ENCODE results near the gene EFNA5. TPM values are rescaled to one million over a fixed set of nuclear protein-coding genes. Genes with fewer than 3 reads are reported as not detected.
"Not testable (repeated sequence)": the region's sequence is repeated elsewhere in the genome, so short reads cannot be mapped to it uniquely, and the experiment has no call there.

The EFNA5 gene
- total RNA-seq, 6 experiments from 2014 or later, result 0.26 TPM; not detected in 5

DNA sequence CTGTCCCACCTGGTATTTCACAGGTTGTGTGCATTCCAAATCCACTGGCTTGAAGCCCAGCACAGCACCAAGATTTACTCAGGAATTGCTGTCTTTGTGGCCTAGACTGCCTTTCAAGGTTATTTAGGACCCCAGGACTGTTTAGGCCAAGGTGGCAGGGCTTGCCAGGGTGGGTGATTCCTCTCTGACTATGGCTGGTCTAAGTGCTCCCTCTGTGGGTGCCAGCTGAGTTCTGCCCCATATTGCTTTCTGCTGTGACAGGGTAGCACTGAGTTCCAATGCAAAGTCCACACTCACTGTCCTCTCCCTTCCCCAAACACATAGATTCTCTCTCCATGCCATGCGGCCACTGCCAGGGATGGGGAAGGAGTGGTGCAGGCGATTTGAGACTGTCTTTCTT lies 318.2 kb downstream of the EFNA5 start:
- Mint-ChIP-seq H3K4me3 (no peak overlapping the region), H3K36me3 (ENCODE audit: low read depth) (no peaks in the 10 kb centered on the region), H3K27me3 (ENCODE audit: insufficient read depth) (no peaks in the 10 kb centered on the region)

GRCh38 chr5:107346580-107346979 lies 324.2 kb downstream of the EFNA5 start:
- DNase-seq; H3K4me3 Mint-ChIP-seq; H3K27ac Mint-ChIP-seq; H3K4me1 Mint-ChIP-seq (ENCODE audit: low read depth); H3K27me3 Mint-ChIP-seq (ENCODE audit: insufficient read depth); H3K36me3 Mint-ChIP-seq (ENCODE audit: low read depth): not testable (repeated sequence)
- peaks cover 45% of the 10 kb centered on the region for H3K9me3 Mint-ChIP-seq

More for the DNA sequence above, 318.2 kb downstream of the EFNA5 start:
- DNase-seq, result no peak
- TF ChIP-seq CTCF (IDR thresholded peaks at IDR 0.05), result no peak
- no peak overlapping the region for H3K27ac Mint-ChIP-seq
- H3K4me1 Mint-ChIP-seq (ENCODE audit: low read depth), result no peaks in the 10 kb centered on the region
- peaks cover 23% of the 10 kb centered on the region for H3K9me3 Mint-ChIP-seq

DNA sequence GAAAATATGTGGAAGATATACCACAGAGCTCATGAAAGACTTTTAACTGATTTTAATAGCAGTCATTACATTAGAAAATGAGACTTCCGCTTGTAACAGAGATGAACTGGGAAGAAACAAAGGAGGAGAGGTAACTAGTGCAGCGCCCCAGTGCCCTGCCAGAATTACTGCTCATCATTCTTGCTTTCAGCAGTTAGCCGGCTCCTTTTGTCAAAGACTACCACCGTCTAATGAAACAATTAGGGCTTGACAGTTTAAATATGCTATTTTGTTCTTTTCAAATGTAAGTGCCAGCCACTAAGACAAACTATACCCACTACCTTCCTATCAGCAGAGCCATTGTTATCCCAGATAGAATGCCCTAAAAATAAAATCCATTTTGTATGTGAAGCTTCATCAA lies 328.4 kb downstream of the EFNA5 start:
- peaks cover 38% of the 10 kb centered on the region for H3K9me3 Mint-ChIP-seq
- TF ChIP-seq CTCF (IDR thresholded peaks at IDR 0.05), result no peak
- DNase-seq, result no peak
- no peaks in the 10 kb centered on the region for H3K27me3 Mint-ChIP-seq (ENCODE audit: insufficient read depth)
- no peaks in the 10 kb centered on the region for H3K4me1 Mint-ChIP-seq (ENCODE audit: low read depth)
- H3K36me3 Mint-ChIP-seq (ENCODE audit: low read depth), result no peaks in the 10 kb centered on the region
- no peak overlapping the region for H3K4me3 Mint-ChIP-seq
- no peak overlapping the region for H3K27ac Mint-ChIP-seq

- DNase-seq, result no peak
- no peak for TF ChIP-seq CTCF (IDR thresholded peaks at IDR 0.05)
- no peak overlapping the region for H3K27ac Mint-ChIP-seq
- no peaks in the 10 kb centered on the region for H3K27me3 Mint-ChIP-seq (ENCODE audit: insufficient read depth)
- no peaks in the 10 kb centered on the region for H3K36me3 Mint-ChIP-seq (ENCODE audit: low read depth)
- H3K4me1 Mint-ChIP-seq (ENCODE audit: low read depth), result no peaks in the 10 kb centered on the region
- peaks cover 31% of the 10 kb centered on the region for H3K9me3 Mint-ChIP-seq
- no peak overlapping the region for H3K4me3 Mint-ChIP-seq
Measured at GRCh38 chr5:107341376-107342084, 329.2 kb downstream of the EFNA5 start.

DNA sequence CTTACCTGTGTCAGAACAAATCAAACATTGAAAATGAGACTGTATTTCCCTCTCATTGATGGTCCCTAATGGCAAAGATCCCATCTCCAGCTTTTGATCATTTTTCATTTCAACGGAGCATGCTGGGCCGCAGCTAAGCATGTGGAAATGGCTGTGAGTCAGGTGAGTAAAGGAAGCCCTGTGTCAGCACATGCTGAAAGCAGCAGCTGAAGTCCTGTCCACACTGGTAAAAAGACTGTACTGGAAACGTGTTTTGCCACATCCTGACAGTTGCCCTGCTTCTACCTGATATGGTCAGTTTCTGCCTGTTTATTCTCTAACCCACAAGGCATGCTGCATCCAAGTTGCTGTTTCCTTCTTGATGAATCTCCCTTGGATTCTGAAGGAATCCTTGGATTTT lies 330.1 kb downstream of the EFNA5 start:
- Mint-ChIP-seq H3K27me3 (ENCODE audit: insufficient read depth) (no peaks in the 10 kb centered on the region), H3K4me3 (no peak overlapping the region), H3K27ac (no peak overlapping the region), H3K9me3 (peaks cover 24% of the 10 kb centered on the region), H3K36me3 (ENCODE audit: low read depth) (no peaks in the 10 kb centered on the region), H3K4me1 (ENCODE audit: low read depth) (no peaks in the 10 kb centered on the region)
- no peak for DNase-seq
- TF ChIP-seq CTCF (IDR thresholded peaks at IDR 0.05), result no peak

DNA sequence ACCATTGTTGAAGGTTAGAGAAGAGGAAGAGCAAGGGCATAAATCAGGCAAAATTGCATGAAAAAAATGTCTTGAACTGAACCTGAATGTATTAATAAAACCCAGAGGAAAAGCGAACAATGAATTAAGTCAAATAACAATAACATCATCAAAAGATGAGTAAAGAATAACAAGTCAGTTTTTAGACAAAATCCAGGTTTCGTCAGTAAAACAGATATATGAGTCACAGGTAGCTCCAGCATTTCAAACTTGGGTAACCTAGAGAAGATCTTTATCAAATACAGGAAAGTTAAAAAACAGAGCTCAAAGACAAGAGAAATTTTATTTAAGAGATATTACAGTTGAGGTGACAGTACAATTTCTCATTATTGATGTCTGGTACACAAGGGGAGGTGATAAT lies 332.4 kb downstream of the EFNA5 start:
- H3K27ac Mint-ChIP-seq, result no peak overlapping the region
- peaks cover 10% of the 10 kb centered on the region for H3K9me3 Mint-ChIP-seq
- 0 out of 2 replicates have a peak, but pooled peaks cover 4% of the 10 kb centered on the region for H3K36me3 Mint-ChIP-seq (ENCODE audit: low read depth)
- no peak for DNase-seq
- no peak for TF ChIP-seq CTCF (IDR thresholded peaks at IDR 0.05)
- H3K4me3 Mint-ChIP-seq, result no peak overlapping the region
- no peaks in the 10 kb centered on the region for H3K4me1 Mint-ChIP-seq (ENCODE audit: low read depth)
- H3K27me3 Mint-ChIP-seq (ENCODE audit: insufficient read depth), result no peaks in the 10 kb centered on the region
